ENCODE results near the gene MPP4.

Gene MPP4

GRCh38 chr2:201621293-201621999 is 77.0 kb downstream of the MPP4 start:
- no peak for DNase-seq

- peak; percentile 56 for DNase-seq
Observed at GRCh38 chr2:201618744-201619662, 79.4 kb downstream of the MPP4 start.

- DNase-seq, result no peak
Observed at GRCh38 chr2:201608021-201608420, 90.4 kb downstream of the MPP4 start.

DNA sequence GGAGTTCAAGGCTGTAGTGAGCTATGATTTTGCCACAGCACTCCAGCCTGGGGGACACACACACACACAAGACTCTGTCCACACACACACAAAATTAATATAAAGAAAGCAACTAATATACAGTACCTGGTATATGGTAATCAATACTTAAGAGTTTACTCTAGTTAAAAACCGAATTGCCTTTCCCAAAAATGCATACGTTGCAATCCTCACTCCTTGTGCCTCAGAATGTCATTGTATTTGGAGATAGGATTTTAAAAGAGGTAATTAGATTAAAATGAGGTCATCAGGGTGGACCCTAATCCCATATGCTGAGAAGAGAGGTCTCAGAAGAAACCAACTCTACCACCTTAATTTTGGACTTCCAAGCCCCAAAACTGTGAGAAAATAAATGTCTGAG is 90.9 kb downstream of the MPP4 start:
- DNase-seq, result no peak

- no peak for DNase-seq
Observed at GRCh38 chr2:201600906-201601305, 97.5 kb downstream of the MPP4 start.

DNA sequence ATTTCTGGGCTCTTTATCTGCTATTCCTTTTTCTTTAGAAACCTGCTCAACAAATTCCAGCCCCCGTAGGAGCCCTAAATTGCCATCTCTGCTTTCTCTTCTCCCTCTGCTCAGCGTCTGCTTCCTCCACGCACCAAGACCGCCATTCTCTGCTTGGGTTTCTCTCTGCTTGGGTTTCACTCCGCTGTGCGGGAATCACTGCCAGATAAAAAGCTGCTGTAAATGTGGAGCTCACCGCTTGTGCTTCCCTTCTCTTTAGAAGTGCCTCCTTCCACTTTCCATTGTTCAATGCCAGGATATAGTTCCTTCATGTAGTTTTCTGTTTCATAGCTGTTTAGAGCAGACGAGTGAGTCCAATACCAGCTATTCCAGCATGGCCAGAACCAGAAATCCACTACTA is 101.0 kb downstream of the MPP4 start:
- DNase-seq, result no peak

All from COR-L47 (cell line).